GM19455 (cell line): ENCODE data around the gene TMC3.

ENCODE experiments used
- ATAC-seq: cut with Tn5 transposase; IDR thresholded peaks from one replicate; pipeline ENCODE4 v1.9.1; 2021; ENCODE audit not compliant: unreplicated experiment

Gene TMC3

GRCh38 chr15:81282911-81283310, 91.1 kb downstream of the TMC3 start:
- ATAC-seq: no peak

GRCh38 chr15:81282606-81282895, 91.5 kb downstream of the TMC3 start:
- no peak for ATAC-seq

GRCh38 chr15:81281766-81282605, 92.0 kb downstream of the TMC3 start:
- ATAC-seq: no peak

- ATAC-seq: no peak
These were observed 92.6 kb downstream of the TMC3 start for GRCh38 chr15:81281456-81281735.
